HepG2 (cell line): Measurements from ENCODE around the gene CEP57L1. TPM values are rescaled to one million over a fixed set of nuclear protein-coding genes. Genes with fewer than 3 reads are reported as not detected.

ENCODE experiments used
- ATF7 ChIP-seq, 2 experiments: fragments of 450-650 bp in 1 of 2; sonication (generic) in 1 of 2; formaldehyde crosslinking in 1 of 2; IDR thresholded peaks; 2 replicates each; pipeline versions ENCODE4 v1.4.0 to v1.6.1; 2016 to 2020; ENCODE audit warnings: antibody characterized with exemption in 1 of 2, mild to moderate bottlenecking in 1 of 2, missing genetic modification reagents in 1 of 2
- BHLHE40 ChIP-seq: IDR thresholded peaks from 2 replicates; pipeline ENCODE4 v1.6.1; 2011; ENCODE audit warnings: low read length, improper control_type of control experiment
- IRX3 ChIP-seq: sonication (generic); formaldehyde crosslinking; IDR thresholded peaks from 2 replicates; pipeline ENCODE4 v1.8.1; 2023; ENCODE audit warnings: mild to moderate bottlenecking, low read depth, missing genetic modification reagents, borderline replicate concordance
- KLF11 ChIP-seq: IDR thresholded peaks from 2 replicates; pipeline ENCODE4 v1.6.1; 2016; ENCODE audit warnings: missing compliant biosample characterization
- MAFG ChIP-seq: sonication (generic); formaldehyde crosslinking; IDR thresholded peaks from 2 replicates; pipeline ENCODE4 v1.5.1; 2020; ENCODE audit warnings: mild to moderate bottlenecking, missing genetic modification reagents
- MBD4 ChIP-seq: IDR thresholded peaks from 2 replicates; pipeline ENCODE4 v1.6.1; 2012; ENCODE audit warnings: low read length, inconsistent platforms, borderline replicate concordance
- RBM22 ChIP-seq: fragments of 200-400 bp; formaldehyde crosslinking; optimal IDR thresholded peaks from 2 replicates; pipeline ENCODE3; 2017; ENCODE audit warnings: mild to moderate bottlenecking, low read length, moderate library complexity
- SIN3B ChIP-seq: fragments of 150-350 bp; IDR thresholded peaks from 2 replicates; pipeline ENCODE4 v1.6.1; 2014; ENCODE audit warnings: low read length
- THAP11 ChIP-seq: IDR thresholded peaks from 2 replicates; pipeline ENCODE4 v1.6.1; 2016; ENCODE audit warnings: missing biosample characterization, missing genetic modification reagents
- ZNF292 ChIP-seq: sonication (generic); formaldehyde crosslinking; IDR thresholded peaks from 2 replicates; pipeline ENCODE4 v1.8.1; 2022; ENCODE audit warnings: mild to moderate bottlenecking, low read depth, missing genetic modification reagents, borderline replicate concordance
- ZNF335 ChIP-seq: sonication (generic); formaldehyde crosslinking; IDR thresholded peaks from 2 replicates; pipeline ENCODE4 v1.4.0; 2020; ENCODE audit warnings: missing genetic modification reagents
- ZNF547 ChIP-seq: sonication (generic); formaldehyde crosslinking; IDR thresholded peaks from 2 replicates; pipeline ENCODE4 v1.5.1; 2020; ENCODE audit warnings: mild to moderate bottlenecking, missing genetic modification reagents
- ZNF746 ChIP-seq: sonication (generic); formaldehyde crosslinking; IDR thresholded peaks from 2 replicates; pipeline ENCODE4 v1.8.0; 2022; ENCODE audit warnings: mild to moderate bottlenecking, missing genetic modification reagents
- ZNF772 ChIP-seq: sonication (generic); formaldehyde crosslinking; IDR thresholded peaks from 2 replicates; pipeline ENCODE4 v1.5.0; 2020; ENCODE audit warnings: mild to moderate bottlenecking, missing genetic modification reagents
- polyA plus RNA-seq, 8 experiments: library from polyadenylated mRNA; depleted of rRNA in 3 of 8; stranded (reverse) in 7 of 8; unstranded in 1 of 8; fragments of >200 nt; fragmentation: Illumina TruSeq in 4 of 8; extraction: Trizol in 4 of 8; gene quantifications; 2 replicates each; pipeline versions ENCODE4 v1.2.1 to v1.2.3, GENCODE V29; 2011 to 2016; ENCODE audit warnings: low read depth in 4 of 8, missing spikeins in 1 of 8, mixed read lengths in 1 of 8; ENCODE audit not compliant: insufficient read depth in 1 of 8
- total RNA-seq, 5 experiments: library from RNA; depleted of rRNA; stranded (reverse); fragments of >200 nt; fragmentation: Illumina TruSeq; extraction: Trizol; gene quantifications; 2 replicates each; pipeline ENCODE4 v1.2.3, GENCODE V29; 2016; ENCODE audit warnings: low read depth in 1 of 5
- TF ChIP-seq, protein P1 (sequence below): sonication (generic); formaldehyde crosslinking; IDR thresholded peaks from 2 replicates; pipeline ENCODE4 v1.5.0; 2020; ENCODE audit warnings: mild to moderate bottlenecking, missing genetic modification reagents, borderline replicate concordance
- TF ChIP-seq, protein P2 (sequence below): IDR thresholded peaks from 2 replicates; pipeline ENCODE4 v1.6.1; 2016; ENCODE audit warnings: mild to moderate bottlenecking

Gene CEP57L1
- total and polyA plus RNA-seq, 2 of the 13 experiments (the other 11 are each of a cell fraction or from before 2014, with no cell fraction given) = 7.7 to 15.5 TPM

- TF ChIP-seq, protein P1, sequence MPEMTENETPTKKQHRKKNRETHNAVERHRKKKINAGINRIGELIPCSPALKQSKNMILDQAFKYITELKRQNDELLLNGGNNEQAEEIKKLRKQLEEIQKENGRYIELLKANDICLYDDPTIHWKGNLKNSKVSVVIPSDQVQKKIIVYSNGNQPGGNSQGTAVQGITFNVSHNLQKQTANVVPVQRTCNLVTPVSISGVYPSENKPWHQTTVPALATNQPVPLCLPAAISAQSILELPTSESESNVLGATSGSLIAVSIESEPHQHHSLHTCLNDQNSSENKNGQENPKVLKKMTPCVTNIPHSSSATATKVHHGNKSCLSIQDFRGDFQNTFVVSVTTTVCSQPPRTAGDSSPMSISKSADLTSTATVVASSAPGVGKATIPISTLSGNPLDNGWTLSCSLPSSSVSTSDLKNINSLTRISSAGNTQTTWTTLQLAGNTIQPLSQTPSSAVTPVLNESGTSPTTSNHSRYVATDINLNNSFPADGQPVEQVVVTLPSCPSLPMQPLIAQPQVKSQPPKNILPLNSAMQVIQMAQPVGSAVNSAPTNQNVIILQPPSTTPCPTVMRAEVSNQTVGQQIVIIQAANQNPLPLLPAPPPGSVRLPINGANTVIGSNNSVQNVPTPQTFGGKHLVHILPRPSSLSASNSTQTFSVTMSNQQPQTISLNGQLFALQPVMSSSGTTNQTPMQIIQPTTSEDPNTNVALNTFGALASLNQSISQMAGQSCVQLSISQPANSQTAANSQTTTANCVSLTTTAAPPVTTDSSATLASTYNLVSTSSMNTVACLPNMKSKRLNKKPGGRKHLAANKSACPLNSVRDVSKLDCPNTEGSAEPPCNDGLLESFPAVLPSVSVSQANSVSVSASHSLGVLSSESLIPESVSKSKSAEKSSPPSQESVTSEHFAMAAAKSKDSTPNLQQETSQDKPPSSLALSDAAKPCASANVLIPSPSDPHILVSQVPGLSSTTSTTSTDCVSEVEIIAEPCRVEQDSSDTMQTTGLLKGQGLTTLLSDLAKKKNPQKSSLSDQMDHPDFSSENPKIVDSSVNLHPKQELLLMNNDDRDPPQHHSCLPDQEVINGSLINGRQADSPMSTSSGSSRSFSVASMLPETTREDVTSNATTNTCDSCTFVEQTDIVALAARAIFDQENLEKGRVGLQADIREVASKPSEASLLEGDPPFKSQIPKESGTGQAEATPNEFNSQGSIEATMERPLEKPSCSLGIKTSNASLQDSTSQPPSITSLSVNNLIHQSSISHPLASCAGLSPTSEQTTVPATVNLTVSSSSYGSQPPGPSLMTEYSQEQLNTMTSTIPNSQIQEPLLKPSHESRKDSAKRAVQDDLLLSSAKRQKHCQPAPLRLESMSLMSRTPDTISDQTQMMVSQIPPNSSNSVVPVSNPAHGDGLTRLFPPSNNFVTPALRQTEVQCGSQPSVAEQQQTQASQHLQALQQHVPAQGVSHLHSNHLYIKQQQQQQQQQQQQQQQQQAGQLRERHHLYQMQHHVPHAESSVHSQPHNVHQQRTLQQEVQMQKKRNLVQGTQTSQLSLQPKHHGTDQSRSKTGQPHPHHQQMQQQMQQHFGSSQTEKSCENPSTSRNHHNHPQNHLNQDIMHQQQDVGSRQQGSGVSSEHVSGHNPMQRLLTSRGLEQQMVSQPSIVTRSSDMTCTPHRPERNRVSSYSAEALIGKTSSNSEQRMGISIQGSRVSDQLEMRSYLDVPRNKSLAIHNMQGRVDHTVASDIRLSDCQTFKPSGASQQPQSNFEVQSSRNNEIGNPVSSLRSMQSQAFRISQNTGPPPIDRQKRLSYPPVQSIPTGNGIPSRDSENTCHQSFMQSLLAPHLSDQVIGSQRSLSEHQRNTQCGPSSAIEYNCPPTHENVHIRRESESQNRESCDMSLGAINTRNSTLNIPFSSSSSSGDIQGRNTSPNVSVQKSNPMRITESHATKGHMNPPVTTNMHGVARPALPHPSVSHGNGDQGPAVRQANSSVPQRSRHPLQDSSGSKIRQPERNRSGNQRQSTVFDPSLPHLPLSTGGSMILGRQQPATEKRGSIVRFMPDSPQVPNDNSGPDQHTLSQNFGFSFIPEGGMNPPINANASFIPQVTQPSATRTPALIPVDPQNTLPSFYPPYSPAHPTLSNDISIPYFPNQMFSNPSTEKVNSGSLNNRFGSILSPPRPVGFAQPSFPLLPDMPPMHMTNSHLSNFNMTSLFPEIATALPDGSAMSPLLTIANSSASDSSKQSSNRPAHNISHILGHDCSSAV (CRISPR knock-in tag) = no peak
- TF ChIP-seq, protein P2, sequence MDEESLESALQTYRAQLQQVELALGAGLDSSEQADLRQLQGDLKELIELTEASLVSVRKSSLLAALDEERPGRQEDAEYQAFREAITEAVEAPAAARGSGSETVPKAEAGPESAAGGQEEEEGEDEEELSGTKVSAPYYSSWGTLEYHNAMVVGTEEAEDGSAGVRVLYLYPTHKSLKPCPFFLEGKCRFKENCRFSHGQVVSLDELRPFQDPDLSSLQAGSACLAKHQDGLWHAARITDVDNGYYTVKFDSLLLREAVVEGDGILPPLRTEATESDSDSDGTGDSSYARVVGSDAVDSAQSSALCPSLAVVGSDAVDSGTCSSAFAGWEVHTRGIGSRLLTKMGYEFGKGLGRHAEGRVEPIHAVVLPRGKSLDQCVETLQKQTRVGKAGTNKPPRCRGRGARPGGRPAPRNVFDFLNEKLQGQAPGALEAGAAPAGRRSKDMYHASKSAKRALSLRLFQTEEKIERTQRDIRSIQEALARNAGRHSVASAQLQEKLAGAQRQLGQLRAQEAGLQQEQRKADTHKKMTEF (CRISPR knock-in tag) = peak; percentile 88; the same call in 1 of the 2 replicates
- TF ChIP-seq ZNF772 (peak; percentile 93), MBD4 (no peak), ATF7 (IDR thresholded peaks at IDR 0.05) (no peak), ATF7 (CRISPR knock-in tag; IDR thresholded peaks at IDR 0.05) (0 out of 2 replicates have a peak, but pooled peaks have one; percentile 10), ZNF547 (0 out of 2 replicates have a peak, but pooled peaks have one; percentile 19), SIN3B (no peak), BHLHE40 (no peak; the same call in 1 of the 2 replicates), RBM22 (no peak), ZNF746 (0 out of 2 replicates have a peak, but pooled peaks have one; percentile 18), MAFG (CRISPR knock-in tag) (0 out of 2 replicates have a peak, but pooled peaks have one; percentile 44), ZNF292 (CRISPR knock-in tag) (no peak), ZNF335 (CRISPR knock-in tag) (no peak), KLF11 (CRISPR knock-in tag) (0 out of 2 replicates have a peak, but pooled peaks have one; percentile 40), IRX3 (CRISPR knock-in tag) (peak; percentile 95), THAP11 (CRISPR knock-in tag) (no peak)
These were observed 781 bp upstream of the CEP57L1 start, which contains the start of gene SESN1 (continued) for GRCh38 chr6:109094416-109095035.
